Panc1 (cell line): ENCODE data around the gene PRLHR.

Source experiments
- POLR2AphosphoS5 ChIP-seq: IDR thresholded peaks from 2 replicates; pipeline ENCODE4 v1.6.1; 2012; ENCODE audit warnings: mild to moderate bottlenecking, low read depth, low read length, moderate library complexity
- SIN3A ChIP-seq: IDR thresholded peaks from 2 replicates; pipeline ENCODE4 v1.6.1; 2012; ENCODE audit warnings: low read depth, mild to moderate bottlenecking, low read length, moderate library complexity, borderline replicate concordance; ENCODE audit not compliant: insufficient read depth
- TF ChIP-seq, protein P1 (sequence below): fragments of 450-650 bp; IDR thresholded peaks from 2 replicates; pipeline ENCODE4 v1.5.1; 2017; ENCODE audit warnings: mild to moderate bottlenecking
- TF ChIP-seq, protein P2 (sequence below), 2 experiments: IDR thresholded peaks; 2 replicates each; pipeline ENCODE4 v1.6.1; 2011 to 2012; ENCODE audit warnings: low read depth in 2 of 2, control low read depth in 1 of 2, low read length in 1 of 2, mild to moderate bottlenecking in 1 of 2, moderate library complexity in 1 of 2; ENCODE audit not compliant: insufficient read depth in 1 of 2

DNA sequence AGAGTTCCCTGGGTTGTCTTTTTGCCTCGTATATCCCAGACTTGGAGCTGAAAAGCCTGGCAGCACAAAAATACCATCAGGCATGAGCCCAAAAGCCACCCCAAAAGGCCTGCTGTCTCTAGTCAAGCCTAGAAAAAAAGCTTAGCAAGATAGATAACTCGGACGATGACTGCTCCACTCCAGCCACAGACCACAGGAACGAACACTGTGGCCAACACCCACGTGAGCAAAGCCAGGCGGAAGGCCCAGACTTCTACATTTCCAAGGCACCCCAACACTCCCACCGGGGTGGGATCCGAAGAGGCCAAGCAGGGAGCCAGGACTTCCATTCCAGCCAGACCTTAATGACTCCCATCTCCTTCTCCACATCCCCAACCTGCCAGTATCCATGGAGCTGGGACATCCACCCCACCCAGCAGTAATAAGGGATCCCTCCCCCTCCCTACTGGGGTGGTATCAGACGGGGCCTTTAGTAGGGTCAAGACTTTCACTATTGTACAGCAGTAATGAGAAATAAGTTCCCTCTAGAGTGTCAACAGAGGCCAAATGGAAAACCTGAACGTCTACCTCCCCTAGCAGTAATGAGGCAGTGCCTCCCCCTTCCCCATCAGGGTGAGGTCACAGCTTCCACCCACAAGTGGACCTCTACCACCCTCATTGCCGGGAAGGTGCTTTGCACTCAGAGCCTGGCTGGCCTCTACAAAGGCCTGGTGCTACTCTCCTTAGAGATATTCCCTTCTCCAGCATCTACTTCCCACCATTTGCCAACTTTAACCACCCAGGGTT lies 23.0 kb downstream of the PRLHR start:
- TF ChIP-seq, protein P1, sequence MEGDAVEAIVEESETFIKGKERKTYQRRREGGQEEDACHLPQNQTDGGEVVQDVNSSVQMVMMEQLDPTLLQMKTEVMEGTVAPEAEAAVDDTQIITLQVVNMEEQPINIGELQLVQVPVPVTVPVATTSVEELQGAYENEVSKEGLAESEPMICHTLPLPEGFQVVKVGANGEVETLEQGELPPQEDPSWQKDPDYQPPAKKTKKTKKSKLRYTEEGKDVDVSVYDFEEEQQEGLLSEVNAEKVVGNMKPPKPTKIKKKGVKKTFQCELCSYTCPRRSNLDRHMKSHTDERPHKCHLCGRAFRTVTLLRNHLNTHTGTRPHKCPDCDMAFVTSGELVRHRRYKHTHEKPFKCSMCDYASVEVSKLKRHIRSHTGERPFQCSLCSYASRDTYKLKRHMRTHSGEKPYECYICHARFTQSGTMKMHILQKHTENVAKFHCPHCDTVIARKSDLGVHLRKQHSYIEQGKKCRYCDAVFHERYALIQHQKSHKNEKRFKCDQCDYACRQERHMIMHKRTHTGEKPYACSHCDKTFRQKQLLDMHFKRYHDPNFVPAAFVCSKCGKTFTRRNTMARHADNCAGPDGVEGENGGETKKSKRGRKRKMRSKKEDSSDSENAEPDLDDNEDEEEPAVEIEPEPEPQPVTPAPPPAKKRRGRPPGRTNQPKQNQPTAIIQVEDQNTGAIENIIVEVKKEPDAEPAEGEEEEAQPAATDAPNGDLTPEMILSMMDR: no peak
- TF ChIP-seq, protein P2, sequence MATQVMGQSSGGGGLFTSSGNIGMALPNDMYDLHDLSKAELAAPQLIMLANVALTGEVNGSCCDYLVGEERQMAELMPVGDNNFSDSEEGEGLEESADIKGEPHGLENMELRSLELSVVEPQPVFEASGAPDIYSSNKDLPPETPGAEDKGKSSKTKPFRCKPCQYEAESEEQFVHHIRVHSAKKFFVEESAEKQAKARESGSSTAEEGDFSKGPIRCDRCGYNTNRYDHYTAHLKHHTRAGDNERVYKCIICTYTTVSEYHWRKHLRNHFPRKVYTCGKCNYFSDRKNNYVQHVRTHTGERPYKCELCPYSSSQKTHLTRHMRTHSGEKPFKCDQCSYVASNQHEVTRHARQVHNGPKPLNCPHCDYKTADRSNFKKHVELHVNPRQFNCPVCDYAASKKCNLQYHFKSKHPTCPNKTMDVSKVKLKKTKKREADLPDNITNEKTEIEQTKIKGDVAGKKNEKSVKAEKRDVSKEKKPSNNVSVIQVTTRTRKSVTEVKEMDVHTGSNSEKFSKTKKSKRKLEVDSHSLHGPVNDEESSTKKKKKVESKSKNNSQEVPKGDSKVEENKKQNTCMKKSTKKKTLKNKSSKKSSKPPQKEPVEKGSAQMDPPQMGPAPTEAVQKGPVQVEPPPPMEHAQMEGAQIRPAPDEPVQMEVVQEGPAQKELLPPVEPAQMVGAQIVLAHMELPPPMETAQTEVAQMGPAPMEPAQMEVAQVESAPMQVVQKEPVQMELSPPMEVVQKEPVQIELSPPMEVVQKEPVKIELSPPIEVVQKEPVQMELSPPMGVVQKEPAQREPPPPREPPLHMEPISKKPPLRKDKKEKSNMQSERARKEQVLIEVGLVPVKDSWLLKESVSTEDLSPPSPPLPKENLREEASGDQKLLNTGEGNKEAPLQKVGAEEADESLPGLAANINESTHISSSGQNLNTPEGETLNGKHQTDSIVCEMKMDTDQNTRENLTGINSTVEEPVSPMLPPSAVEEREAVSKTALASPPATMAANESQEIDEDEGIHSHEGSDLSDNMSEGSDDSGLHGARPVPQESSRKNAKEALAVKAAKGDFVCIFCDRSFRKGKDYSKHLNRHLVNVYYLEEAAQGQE (IDR thresholded peaks at IDR 0.05; ENCODE audit: insufficient read depth in 1 of 2, low read depth in 2 of 2, low read length in 1 of 2): no peak
- no peak for TF ChIP-seq POLR2AphosphoS5
- no peak for TF ChIP-seq SIN3A
